Uterus (tissue), 4 donors: Measurements from ENCODE around the gene ZNF669. TPM values are rescaled to one million over a fixed set of nuclear protein-coding genes. Genes with fewer than 3 reads are reported as not detected.
"Not testable (repeated sequence)": the region's sequence is repeated elsewhere in the genome, so short reads cannot be mapped to it uniquely, and the experiment has no call there.

ENCODE experiments used
- DNase-seq, 2 donors: peaks; one replicate each; pipeline ENCODE4 v3.0.0-alpha.2; 2019 to 2020
- H3K27ac ChIP-seq, 2 donors: fragments of 200-600 bp; sonication (generic); 1 replicate in 1 of 2; 2 replicates in 1 of 2; pipeline ENCODE4 v1.5.1; 2016 to 2018
- H3K27me3 ChIP-seq, 2 donors: fragments of 200-600 bp; sonication (generic); one replicate each; pipeline ENCODE4 v1.5.1; 2018 to 2019; ENCODE audit warnings: control low read depth in 1 of 2
- H3K36me3 ChIP-seq, 2 donors: fragments of 200-600 bp; sonication (generic); one replicate each; pipeline ENCODE4 v1.5.1; 2019; ENCODE audit warnings: control low read depth in 1 of 2
- H3K4me1 ChIP-seq, 2 donors: fragments of 200-600 bp; sonication (generic); one replicate each; pipeline ENCODE4 v1.5.1; 2018 to 2019; ENCODE audit warnings: control low read depth in 1 of 2
- H3K4me3 ChIP-seq, 2 donors: fragments of 200-600 bp; sonication (generic); 1 replicate in 1 of 2; 2 replicates in 1 of 2; pipeline ENCODE4 v1.5.1; 2018 to 2019; ENCODE audit warnings: mild to moderate bottlenecking in 1 of 2
- H3K9me3 ChIP-seq, 2 donors: fragments of 200-600 bp; sonication (generic); one replicate each; pipeline ENCODE4 v1.5.1; 2019; ENCODE audit warnings: control low read depth in 1 of 2
- POLR2A ChIP-seq, 2 donors: fragments of 450-650 bp; IDR thresholded peaks; one replicate each; pipeline ENCODE4 v1.6.1; 2016; ENCODE audit warnings: antibody characterized with exemption in 2 of 2, mild to moderate bottlenecking in 1 of 2, moderate library complexity in 1 of 2
- intact Hi-C: fragments of 100-400 bp; cut with DNase I; formaldehyde crosslinking; loops from one replicate; pipeline ENCODE4 v1.15.1; 2023; ENCODE audit warnings: low total_unique reads
- total RNA-seq, 4 donors: library from RNA; depleted of rRNA in 3 of 4; stranded (reverse); fragments of >200 nt in 3 of 4; gene quantifications; one replicate each; pipeline versions ENCODE4 v1.1.0 to v1.2.4, GENCODE V29; 2014 to 2023
- TF ChIP-seq, protein P1 (sequence below), 4 experiments: fragments of 200-600 bp in 2 of 4; fragments of 450-650 bp in 2 of 4; sonication (generic) in 2 of 4; IDR thresholded peaks; one replicate each; pipeline ENCODE4 v1.5.1; 2016 to 2019; ENCODE audit warnings: antibody characterized with exemption in 4 of 4, mild to moderate bottlenecking in 2 of 4, moderate library complexity in 1 of 4
- donor health status: DM: yes; HTN: yes; CAD: no.

The ZNF669 gene
- total RNA-seq, 4 donors from 2014 or later, result 2.3 to 25.0 (median 14.8) TPM

- no peaks in the 10 kb centered on the region for H3K36me3 ChIP-seq
- no peak for TF ChIP-seq POLR2A (IDR thresholded peaks at IDR 0.05)
- TF ChIP-seq, protein P1, sequence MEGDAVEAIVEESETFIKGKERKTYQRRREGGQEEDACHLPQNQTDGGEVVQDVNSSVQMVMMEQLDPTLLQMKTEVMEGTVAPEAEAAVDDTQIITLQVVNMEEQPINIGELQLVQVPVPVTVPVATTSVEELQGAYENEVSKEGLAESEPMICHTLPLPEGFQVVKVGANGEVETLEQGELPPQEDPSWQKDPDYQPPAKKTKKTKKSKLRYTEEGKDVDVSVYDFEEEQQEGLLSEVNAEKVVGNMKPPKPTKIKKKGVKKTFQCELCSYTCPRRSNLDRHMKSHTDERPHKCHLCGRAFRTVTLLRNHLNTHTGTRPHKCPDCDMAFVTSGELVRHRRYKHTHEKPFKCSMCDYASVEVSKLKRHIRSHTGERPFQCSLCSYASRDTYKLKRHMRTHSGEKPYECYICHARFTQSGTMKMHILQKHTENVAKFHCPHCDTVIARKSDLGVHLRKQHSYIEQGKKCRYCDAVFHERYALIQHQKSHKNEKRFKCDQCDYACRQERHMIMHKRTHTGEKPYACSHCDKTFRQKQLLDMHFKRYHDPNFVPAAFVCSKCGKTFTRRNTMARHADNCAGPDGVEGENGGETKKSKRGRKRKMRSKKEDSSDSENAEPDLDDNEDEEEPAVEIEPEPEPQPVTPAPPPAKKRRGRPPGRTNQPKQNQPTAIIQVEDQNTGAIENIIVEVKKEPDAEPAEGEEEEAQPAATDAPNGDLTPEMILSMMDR (IDR thresholded peaks at IDR 0.05), result no peak
- no peak overlapping the region for H3K4me3 ChIP-seq
- no peaks in the 10 kb centered on the region for H3K27me3 ChIP-seq
- no peak for DNase-seq
- no peaks in the 10 kb centered on the region for H3K4me1 ChIP-seq
- intact Hi-C loops, result no loop called here
- no peak overlapping the region for H3K27ac ChIP-seq
- peaks cover 0 to 30% of the 10 kb centered on the region in 2 donors for H3K9me3 ChIP-seq
Observed at GRCh38 chr1:247131236-247131635, 27.1 kb upstream of the ZNF669 start.

DNA sequence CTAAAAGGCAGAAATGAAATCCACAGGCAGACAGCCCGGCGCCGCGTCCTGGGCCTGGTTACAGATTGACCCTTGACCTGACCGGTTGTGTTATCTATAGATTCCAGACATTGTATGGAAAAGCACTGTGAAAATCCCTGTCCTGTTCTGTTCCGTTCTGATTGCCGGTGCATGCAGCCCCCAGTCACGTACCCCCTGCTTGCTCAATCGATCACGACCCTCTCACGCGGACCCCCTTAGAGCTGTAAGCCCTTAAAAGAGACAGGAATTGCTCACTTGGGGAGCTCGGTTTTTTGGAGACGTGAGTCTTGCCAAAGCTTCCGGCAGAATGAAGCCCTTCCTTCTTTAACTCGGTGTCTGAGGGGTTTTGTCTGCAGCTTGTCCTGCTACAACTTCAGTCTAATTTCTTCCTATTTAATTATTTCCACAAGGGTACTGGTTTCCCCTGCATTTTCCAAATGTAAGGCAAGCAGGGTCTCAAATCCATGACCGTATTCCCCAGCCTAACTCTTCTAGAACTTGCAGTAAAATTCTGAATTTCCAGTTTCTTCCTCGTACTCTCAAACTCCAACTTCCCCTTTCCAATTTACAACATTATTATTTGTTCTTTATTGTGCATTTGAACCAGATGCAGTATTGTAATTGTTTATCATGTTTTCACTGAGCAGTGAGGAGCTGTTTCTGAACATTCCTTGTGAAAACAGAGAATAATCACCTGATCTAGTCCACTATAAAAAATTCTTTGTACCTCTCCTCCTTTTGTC is 23.5 kb upstream of the ZNF669 start:
- H3K27ac ChIP-seq, result peak overlapping the region in 1 of 2 donors; percentile 23

GRCh38 chr1:247126601-247127000 is 22.4 kb upstream of the ZNF669 start:
- intact Hi-C loops, DNase-seq, H3K27me3 ChIP-seq, H3K9me3 ChIP-seq, H3K27ac ChIP-seq, H3K4me3 ChIP-seq, H3K4me1 ChIP-seq, H3K36me3 ChIP-seq: not testable (repeated sequence)

More for the DNA sequence above, 23.5 kb upstream of the ZNF669 start:
- H3K9me3 ChIP-seq, H3K4me3 ChIP-seq, intact Hi-C loops, H3K4me1 ChIP-seq, H3K36me3 ChIP-seq, DNase-seq, H3K27me3 ChIP-seq: not testable (repeated sequence)

DNA sequence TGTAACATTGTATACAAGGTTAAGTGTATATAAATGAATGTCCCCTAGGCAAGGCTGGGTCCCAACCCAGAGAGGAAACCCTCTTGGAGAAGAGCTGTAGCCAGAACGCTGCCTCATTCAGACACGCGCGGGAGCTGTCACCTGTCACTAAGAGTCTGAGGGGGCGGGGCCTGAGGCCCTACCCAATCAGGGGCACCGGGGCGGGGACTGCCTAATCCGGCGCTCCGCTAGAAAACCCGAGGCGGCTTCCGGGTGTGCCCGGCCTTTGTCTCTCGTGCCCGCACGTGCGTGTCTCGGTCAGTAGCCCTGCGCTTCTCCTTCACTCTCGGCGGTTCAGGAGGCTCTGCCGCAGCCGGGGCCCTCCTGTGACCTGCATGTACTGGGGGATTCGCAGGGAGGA is 22.0 kb upstream of the ZNF669 start:
- H3K9me3 ChIP-seq, intact Hi-C loops, H3K4me1 ChIP-seq, H3K27me3 ChIP-seq, DNase-seq, H3K36me3 ChIP-seq, H3K4me3 ChIP-seq, H3K27ac ChIP-seq: not testable (repeated sequence)

GRCh38 chr1:247121382-247121781 is 17.2 kb upstream of the ZNF669 start:
- Histone ChIP-seq H3K27me3 (no peaks in the 10 kb centered on the region), H3K4me1 (no peaks in the 10 kb centered on the region), H3K4me3 (no peak overlapping the region), H3K27ac (no peak overlapping the region), H3K9me3 (no peaks in the 10 kb centered on the region), H3K36me3 (no peaks in the 10 kb centered on the region)
- intact Hi-C loops, result no loop called here
- no peak for DNase-seq
- TF ChIP-seq, protein P1 (IDR thresholded peaks at IDR 0.05), result no peak
- no peak for TF ChIP-seq POLR2A (IDR thresholded peaks at IDR 0.05)

DNA sequence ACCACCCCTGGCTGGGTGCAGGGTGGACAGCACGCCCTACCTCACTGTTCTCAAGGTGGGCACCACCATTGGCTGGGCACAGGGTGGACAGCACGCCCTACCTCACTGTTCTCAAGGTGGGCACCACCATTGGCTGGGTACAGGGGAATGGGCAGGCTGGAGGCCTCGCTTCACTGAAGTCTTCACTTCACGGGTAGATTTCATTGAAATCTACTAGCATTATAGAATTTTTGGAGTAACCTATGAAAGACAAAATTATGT is 16.2 kb upstream of the ZNF669 start:
- H3K4me1 ChIP-seq, H3K27me3 ChIP-seq, H3K36me3 ChIP-seq, H3K27ac ChIP-seq, H3K9me3 ChIP-seq, intact Hi-C loops, DNase-seq, H3K4me3 ChIP-seq: not testable (repeated sequence)

GRCh38 chr1:247119600-247120407 is 15.6 kb upstream of the ZNF669 start:
- TF ChIP-seq, protein P1 (IDR thresholded peaks at IDR 0.05), result no peak
- no peak for TF ChIP-seq POLR2A (IDR thresholded peaks at IDR 0.05)
- no peak for DNase-seq
- Histone ChIP-seq H3K4me3 (no peak overlapping the region), H3K27ac (no peak overlapping the region), H3K27me3 (no peaks in the 10 kb centered on the region), H3K36me3 (no peaks in the 10 kb centered on the region), H3K4me1 (no peaks in the 10 kb centered on the region), H3K9me3 (no peaks in the 10 kb centered on the region)
- intact Hi-C loops, result no loop called here
